Measurements from ENCODE around the gene E4F1. TPM values are rescaled to one million over a fixed set of nuclear protein-coding genes. Genes with fewer than 3 reads are reported as not detected.

The E4F1 gene
- total and polyA plus RNA-seq, 9 of the 15 experiments (the other 6 are each of a cell fraction or from before 2014, with no cell fraction given) = 0.48 to 94.9 (median 20.4) TPM

- TF ChIP-seq, protein P1, sequence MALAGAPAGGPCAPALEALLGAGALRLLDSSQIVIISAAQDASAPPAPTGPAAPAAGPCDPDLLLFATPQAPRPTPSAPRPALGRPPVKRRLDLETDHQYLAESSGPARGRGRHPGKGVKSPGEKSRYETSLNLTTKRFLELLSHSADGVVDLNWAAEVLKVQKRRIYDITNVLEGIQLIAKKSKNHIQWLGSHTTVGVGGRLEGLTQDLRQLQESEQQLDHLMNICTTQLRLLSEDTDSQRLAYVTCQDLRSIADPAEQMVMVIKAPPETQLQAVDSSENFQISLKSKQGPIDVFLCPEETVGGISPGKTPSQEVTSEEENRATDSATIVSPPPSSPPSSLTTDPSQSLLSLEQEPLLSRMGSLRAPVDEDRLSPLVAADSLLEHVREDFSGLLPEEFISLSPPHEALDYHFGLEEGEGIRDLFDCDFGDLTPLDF (CRISPR knock-in tag; IDR thresholded peaks at IDR 0.05) = peak; percentile 98
- no peak for TF ChIP-seq RBM25 (IDR thresholded peaks at IDR 0.05; ENCODE audit: low read depth, low read length, severe bottlenecking)
- peak; percentile 31; the same call in 1 of the 2 replicates for TF ChIP-seq TRIM28 (IDR thresholded peaks at IDR 0.05)
- no peak for TF ChIP-seq HOXB6 (CRISPR knock-in tag; IDR thresholded peaks at IDR 0.05; ENCODE audit: borderline replicate concordance)
- no peak for TF ChIP-seq ZBTB5 (IDR thresholded peaks at IDR 0.05)
- no peak for TF ChIP-seq ZNF79 (CRISPR knock-in tag; IDR thresholded peaks at IDR 0.05; ENCODE audit: low read depth)
- TF ChIP-seq ZNF408 (CRISPR knock-in tag; IDR thresholded peaks at IDR 0.05; ENCODE audit: low read depth) = no peak
- TF ChIP-seq ZNF57 (CRISPR knock-in tag; IDR thresholded peaks at IDR 0.05) = no peak
- peak; percentile 64; the same call in 1 of the 2 replicates for TF ChIP-seq SRSF1 (IDR thresholded peaks at IDR 0.05; ENCODE audit: low read depth, low read length)
- TF ChIP-seq ZKSCAN8 (CRISPR knock-in tag; IDR thresholded peaks at IDR 0.05) = no peak
- no peak for TF ChIP-seq NR4A1 (CRISPR knock-in tag; IDR thresholded peaks at IDR 0.05)
- 0 out of 2 replicates have a peak, but pooled peaks have one; percentile 52 for TF ChIP-seq NR4A1 (tag; IDR thresholded peaks at IDR 0.05)
- no peak for TF ChIP-seq RFX1 (IDR thresholded peaks at IDR 0.05)
- TF ChIP-seq KAT8 (IDR thresholded peaks at IDR 0.05; ENCODE audit: low read depth) = peak; percentile 68; the same call in 1 of the 2 replicates
- no peak for TF ChIP-seq ZNF785 (CRISPR knock-in tag; IDR thresholded peaks at IDR 0.05)
- TF ChIP-seq, protein P2, sequence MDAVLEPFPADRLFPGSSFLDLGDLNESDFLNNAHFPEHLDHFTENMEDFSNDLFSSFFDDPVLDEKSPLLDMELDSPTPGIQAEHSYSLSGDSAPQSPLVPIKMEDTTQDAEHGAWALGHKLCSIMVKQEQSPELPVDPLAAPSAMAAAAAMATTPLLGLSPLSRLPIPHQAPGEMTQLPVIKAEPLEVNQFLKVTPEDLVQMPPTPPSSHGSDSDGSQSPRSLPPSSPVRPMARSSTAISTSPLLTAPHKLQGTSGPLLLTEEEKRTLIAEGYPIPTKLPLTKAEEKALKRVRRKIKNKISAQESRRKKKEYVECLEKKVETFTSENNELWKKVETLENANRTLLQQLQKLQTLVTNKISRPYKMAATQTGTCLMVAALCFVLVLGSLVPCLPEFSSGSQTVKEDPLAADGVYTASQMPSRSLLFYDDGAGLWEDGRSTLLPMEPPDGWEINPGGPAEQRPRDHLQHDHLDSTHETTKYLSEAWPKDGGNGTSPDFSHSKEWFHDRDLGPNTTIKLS (IDR thresholded peaks at IDR 0.05; ENCODE audit: borderline replicate concordance, low read depth) = peak; percentile 85
- TF ChIP-seq AFF4 (CRISPR knock-in tag; IDR thresholded peaks at IDR 0.05) = no peak
- TF ChIP-seq SRF (CRISPR knock-in tag; IDR thresholded peaks at IDR 0.05) = no peak
- TF ChIP-seq SMARCC2 (IDR thresholded peaks at IDR 0.05; ENCODE audit: low read depth) = no peak
These were observed 44.7 kb downstream of the E4F1 start, which contains the start of gene RNPS1 (continued) for GRCh38 chr16:2267913-2268666.

All from K562 (cell line).